ENCODE data around the gene COBL. TPM values are rescaled to one million over a fixed set of nuclear protein-coding genes. Genes with fewer than 3 reads are reported as not detected.

COBL gene
- total RNA-seq, 4 donors from 2014 or later = 62.4 to 114 (median 72.2) TPM

DNA sequence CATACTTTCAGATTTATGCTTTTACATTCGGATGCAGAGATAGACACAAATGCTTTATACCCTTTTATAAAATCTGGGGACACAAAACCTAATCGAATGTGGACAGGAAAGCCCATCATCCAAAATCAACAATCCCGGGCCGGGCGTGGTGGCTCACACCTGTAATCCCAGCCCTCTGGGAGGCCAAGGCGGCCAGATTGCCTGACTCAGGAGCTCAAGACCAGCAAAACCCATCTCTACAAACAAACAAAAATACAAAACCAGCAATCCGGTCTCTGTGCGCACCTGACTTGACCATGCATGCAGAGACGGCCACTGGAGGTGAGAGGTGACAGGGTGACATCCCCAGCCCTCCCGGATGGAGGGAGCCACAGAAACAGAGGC is 13.5 kb downstream of the COBL start:
- WGBS, 2 donors (ENCODE audit: low coverage in 1 of 2) = 73 to 83% methylated on average over 9 to 10 of the region's 10 CpGs
- Histone ChIP-seq H3K36me3 (no peaks in the 10 kb centered on the region), H3K27me3 (no peaks in the 10 kb centered on the region), H3K9me3 (no peaks in the 10 kb centered on the region), H3K27ac (no peak overlapping the region), H3K4me1 (peaks cover 0 to 5% (median 0%) of the 10 kb centered on the region in 4 donors), H3K4me3 (no peak overlapping the region)
- no peak for DNase-seq
- in situ Hi-C loops (cut with MboI; ENCODE audit: low pct_ligation_motif_present in 1 of 4, low pct_unique_long_range_greater_than_20kb in 1 of 4, low sequenced_read_pairs in 3 of 4) = no loop called here
- TF ChIP-seq POLR2AphosphoS5 (IDR thresholded peaks at IDR 0.05) (no peak), POLR2A (IDR thresholded peaks at IDR 0.05) (no peak), EP300 (IDR thresholded peaks at IDR 0.05; ENCODE audit: low read depth) (no peak)
- TF ChIP-seq, protein P1, sequence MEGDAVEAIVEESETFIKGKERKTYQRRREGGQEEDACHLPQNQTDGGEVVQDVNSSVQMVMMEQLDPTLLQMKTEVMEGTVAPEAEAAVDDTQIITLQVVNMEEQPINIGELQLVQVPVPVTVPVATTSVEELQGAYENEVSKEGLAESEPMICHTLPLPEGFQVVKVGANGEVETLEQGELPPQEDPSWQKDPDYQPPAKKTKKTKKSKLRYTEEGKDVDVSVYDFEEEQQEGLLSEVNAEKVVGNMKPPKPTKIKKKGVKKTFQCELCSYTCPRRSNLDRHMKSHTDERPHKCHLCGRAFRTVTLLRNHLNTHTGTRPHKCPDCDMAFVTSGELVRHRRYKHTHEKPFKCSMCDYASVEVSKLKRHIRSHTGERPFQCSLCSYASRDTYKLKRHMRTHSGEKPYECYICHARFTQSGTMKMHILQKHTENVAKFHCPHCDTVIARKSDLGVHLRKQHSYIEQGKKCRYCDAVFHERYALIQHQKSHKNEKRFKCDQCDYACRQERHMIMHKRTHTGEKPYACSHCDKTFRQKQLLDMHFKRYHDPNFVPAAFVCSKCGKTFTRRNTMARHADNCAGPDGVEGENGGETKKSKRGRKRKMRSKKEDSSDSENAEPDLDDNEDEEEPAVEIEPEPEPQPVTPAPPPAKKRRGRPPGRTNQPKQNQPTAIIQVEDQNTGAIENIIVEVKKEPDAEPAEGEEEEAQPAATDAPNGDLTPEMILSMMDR (IDR thresholded peaks at IDR 0.05) = no peak
- intact Hi-C loops (cut with DNase I; ENCODE audit: low total_unique reads) = no loop called here

DNA sequence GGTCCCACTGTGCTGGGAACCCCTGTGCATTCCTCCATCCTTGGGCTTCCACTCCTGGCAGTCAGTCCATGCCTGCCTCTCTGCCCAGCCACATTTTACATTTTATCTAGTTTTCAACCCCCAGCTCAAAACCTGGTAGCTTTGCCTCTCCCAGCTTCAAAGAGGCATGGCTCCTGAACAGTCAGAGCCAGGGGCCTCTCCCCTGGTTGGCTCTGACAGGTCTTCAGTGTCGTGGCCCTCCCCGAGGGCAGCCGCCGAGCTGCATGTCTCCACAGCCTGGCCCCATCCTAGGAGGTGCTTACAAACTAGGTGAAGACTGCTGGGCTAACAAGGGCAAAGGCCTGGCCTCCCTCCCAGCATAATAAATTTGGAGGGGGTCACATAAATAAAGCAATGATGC is 14.8 kb downstream of the COBL start:
- no peaks in the 10 kb centered on the region for H3K27me3 ChIP-seq
- no peaks in the 10 kb centered on the region for H3K36me3 ChIP-seq
- TF ChIP-seq POLR2AphosphoS5 (IDR thresholded peaks at IDR 0.05) = no peak
- no peak for TF ChIP-seq EP300 (IDR thresholded peaks at IDR 0.05; ENCODE audit: low read depth)
- TF ChIP-seq POLR2A (IDR thresholded peaks at IDR 0.05) = no peak
- TF ChIP-seq, protein P1 (IDR thresholded peaks at IDR 0.05) = no peak
- H3K9me3 ChIP-seq = no peaks in the 10 kb centered on the region
- WGBS, 2 donors (ENCODE audit: low coverage in 1 of 2) = 90% methylated on average over 4 of the region's 4 CpGs; no CpG with 5 or more reads in 1 of the 2 donors
- H3K4me1 ChIP-seq = peaks cover 0 to 5% (median 2%) of the 10 kb centered on the region in 4 donors
- no peak overlapping the region for H3K27ac ChIP-seq
- H3K4me3 ChIP-seq = no peak overlapping the region
- DNase-seq = no peak
- in situ Hi-C loops (cut with MboI; ENCODE audit: low pct_ligation_motif_present in 1 of 4, low pct_unique_long_range_greater_than_20kb in 1 of 4, low sequenced_read_pairs in 3 of 4) = no loop called here
- intact Hi-C loops (cut with DNase I; ENCODE audit: low total_unique reads) = no loop called here

DNA sequence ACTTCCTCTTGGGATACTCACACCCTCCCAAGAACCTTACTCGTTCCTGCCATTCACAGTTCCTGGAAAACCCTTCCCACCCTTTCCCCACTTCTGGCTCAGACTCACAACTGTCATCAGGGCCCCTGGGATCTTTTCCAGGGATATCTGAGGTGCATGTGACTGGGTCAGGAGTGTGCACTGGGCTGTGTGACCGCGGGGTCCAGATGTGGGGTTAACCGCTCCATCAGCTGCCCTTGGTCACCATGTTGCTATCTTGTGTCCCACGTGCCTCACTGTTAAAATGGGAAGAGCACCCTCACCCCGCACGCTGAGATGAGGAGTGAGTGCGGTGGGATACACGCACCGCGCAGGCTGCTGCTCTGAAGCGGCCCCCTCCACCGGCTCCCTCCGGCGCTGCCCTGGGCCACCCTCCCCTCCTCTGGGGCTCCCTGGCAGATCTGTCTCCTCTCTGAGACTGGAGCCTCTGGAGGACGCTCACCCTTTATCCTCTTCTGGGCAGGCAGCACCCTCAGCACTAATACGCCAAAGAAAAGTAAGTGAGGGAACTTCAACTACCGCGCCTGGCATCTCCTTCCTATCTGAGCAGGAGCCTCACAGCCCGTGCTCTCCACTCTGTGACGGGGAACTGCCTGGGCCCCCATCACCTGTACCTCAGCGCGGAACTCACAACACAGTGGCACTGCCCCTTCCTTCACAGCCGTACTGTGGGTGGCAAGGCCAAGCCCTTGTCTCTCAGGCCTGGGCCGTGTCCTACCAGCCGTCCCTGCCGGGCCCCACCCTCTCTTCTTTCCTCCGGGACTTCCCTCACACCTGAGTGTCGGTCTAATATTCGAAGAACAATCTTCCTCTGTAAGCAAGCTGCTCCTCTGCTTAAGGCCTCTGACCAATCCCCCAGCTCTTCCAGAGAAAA is 15.6 kb downstream of the COBL start:
- no peak for TF ChIP-seq POLR2AphosphoS5 (IDR thresholded peaks at IDR 0.05)
- no peak for TF ChIP-seq POLR2A (IDR thresholded peaks at IDR 0.05)
- TF ChIP-seq, protein P1 (IDR thresholded peaks at IDR 0.05) = no peak
- TF ChIP-seq EP300 (IDR thresholded peaks at IDR 0.05; ENCODE audit: low read depth) = no peak
- DNase-seq = no peak
- Histone ChIP-seq H3K36me3 (no peaks in the 10 kb centered on the region), H3K4me1 (peaks cover 0 to 11% (median 10%) of the 10 kb centered on the region in 4 donors), H3K27ac (no peak overlapping the region), H3K4me3 (no peak overlapping the region), H3K27me3 (no peaks in the 10 kb centered on the region), H3K9me3 (no peaks in the 10 kb centered on the region)
- intact Hi-C loops (cut with DNase I; ENCODE audit: low total_unique reads) = no loop called here
- 94% methylated on average over 30 of the region's 30 CpGs; no CpG with 5 or more reads in 1 of the 2 donors for WGBS, 2 donors (ENCODE audit: low coverage in 1 of 2)
- in situ Hi-C loops (cut with MboI; ENCODE audit: low pct_ligation_motif_present in 1 of 4, low pct_unique_long_range_greater_than_20kb in 1 of 4, low sequenced_read_pairs in 3 of 4) = no loop called here

DNA sequence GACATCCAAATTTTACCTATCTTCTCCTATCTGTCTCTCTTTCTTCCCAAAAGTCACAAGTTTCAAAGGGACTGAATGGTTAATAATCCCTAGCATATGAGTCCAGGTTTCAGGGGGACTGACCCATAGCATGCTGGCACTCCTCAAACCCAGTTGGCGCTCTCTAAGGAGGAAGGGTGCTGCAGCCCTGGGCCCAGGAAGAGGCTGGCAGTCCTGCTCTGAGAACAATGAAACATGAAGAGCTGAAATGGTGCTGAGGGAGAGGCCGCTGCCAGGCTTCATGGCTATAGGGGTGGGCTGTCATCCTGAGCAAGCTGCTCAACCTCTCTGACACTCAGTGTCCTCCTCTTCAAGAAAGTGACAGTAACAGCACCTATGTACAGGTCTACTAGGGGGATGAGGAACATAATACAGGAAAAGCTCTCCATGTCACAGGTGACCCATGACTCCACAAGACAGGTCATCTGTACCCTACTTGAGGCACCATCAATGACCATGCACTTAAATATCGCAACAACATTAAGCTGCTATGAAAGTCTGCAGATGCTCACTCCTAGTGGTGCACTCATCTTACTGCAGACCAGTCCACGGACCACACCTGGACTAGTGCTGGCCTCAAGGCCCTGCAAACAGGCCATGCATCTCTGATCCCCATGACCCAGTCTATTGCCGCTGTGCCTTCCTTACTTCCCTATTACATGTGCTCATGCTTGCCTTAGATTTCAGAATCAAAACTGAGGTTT is 17.0 kb downstream of the COBL start:
- H3K36me3 ChIP-seq = no peaks in the 10 kb centered on the region
- no peak for DNase-seq
- H3K27me3 ChIP-seq = no peaks in the 10 kb centered on the region
- H3K27ac ChIP-seq = no peak overlapping the region
- H3K4me1 ChIP-seq = peaks cover 0 to 25% (median 20%) of the 10 kb centered on the region in 4 donors
- H3K4me3 ChIP-seq = no peak overlapping the region
- TF ChIP-seq, protein P1 (IDR thresholded peaks at IDR 0.05) = no peak
- TF ChIP-seq POLR2A (IDR thresholded peaks at IDR 0.05) = no peak
- TF ChIP-seq EP300 (IDR thresholded peaks at IDR 0.05; ENCODE audit: low read depth) = no peak
- no peak for TF ChIP-seq POLR2AphosphoS5 (IDR thresholded peaks at IDR 0.05)
- H3K9me3 ChIP-seq = no peaks in the 10 kb centered on the region
- WGBS, 2 donors (ENCODE audit: low coverage in 1 of 2) = 95% methylated on average over 5 of the region's 5 CpGs; no CpG with 5 or more reads in 1 of the 2 donors
- in situ Hi-C loops (cut with MboI; ENCODE audit: low pct_ligation_motif_present in 1 of 4, low pct_unique_long_range_greater_than_20kb in 1 of 4, low sequenced_read_pairs in 3 of 4) (no loop called here), intact Hi-C loops (cut with DNase I; ENCODE audit: low total_unique reads) (no loop called here)

All from transverse colon (tissue), 4 donors.